Glutamatergic neuron (in vitro differentiated cells): ENCODE measurements around the gene EPC2. TPM values are rescaled to one million over a fixed set of nuclear protein-coding genes. Genes with fewer than 3 reads are reported as not detected.

Experiments used
- DNase-seq: peaks from one replicate; pipeline ENCODE4 v3.0.0; 2022
- H3K27ac Mint-ChIP-seq: one replicate; pipeline ENCODE4 v1.8.0; 2020; ENCODE audit warnings: mild to moderate bottlenecking, mixed read lengths, inconsistent platforms; ENCODE audit not compliant: unreplicated experiment
- H3K27me3 Mint-ChIP-seq: one replicate; pipeline ENCODE4 v1.8.0; 2020; ENCODE audit warnings: mild to moderate bottlenecking, moderate library complexity, mixed read lengths, inconsistent platforms; ENCODE audit not compliant: unreplicated experiment
- H3K36me3 Mint-ChIP-seq: one replicate; pipeline ENCODE4 v1.8.0; 2020; ENCODE audit warnings: mild to moderate bottlenecking, mixed read lengths, inconsistent platforms; ENCODE audit not compliant: unreplicated experiment
- H3K4me1 Mint-ChIP-seq: one replicate; pipeline ENCODE4 v1.8.0; 2020; ENCODE audit warnings: mild to moderate bottlenecking, low read depth, mixed read lengths, inconsistent platforms; ENCODE audit not compliant: unreplicated experiment
- H3K4me3 Mint-ChIP-seq: one replicate; pipeline ENCODE4 v1.8.0; 2020; ENCODE audit warnings: mild to moderate bottlenecking, mixed read lengths, inconsistent platforms; ENCODE audit not compliant: unreplicated experiment
- H3K9me3 Mint-ChIP-seq: one replicate; pipeline ENCODE4 v1.8.0; 2020; ENCODE audit warnings: mild to moderate bottlenecking, moderate library complexity, mixed read lengths, inconsistent platforms; ENCODE audit not compliant: unreplicated experiment
- total RNA-seq: library from RNA; stranded (reverse); fragmentation: NEBNext Ultra II Directional; extraction: Animal tissue kit (Norgen Biotek cat#: 25700); gene quantifications from one replicate; pipeline ENCODE4 v1.2.1, GENCODE V29; 2021; ENCODE audit not compliant: unreplicated experiment
- TF ChIP-seq, protein P1 (sequence below): fragments of 200-600 bp; sonication (generic); IDR thresholded peaks from one replicate; pipeline ENCODE4 v1.5.0; 2021; ENCODE audit not compliant: partially characterized antibody, unreplicated experiment

The EPC2 gene
- total RNA-seq, 1 donor from 2014 or later: 40.9 TPM

DNA sequence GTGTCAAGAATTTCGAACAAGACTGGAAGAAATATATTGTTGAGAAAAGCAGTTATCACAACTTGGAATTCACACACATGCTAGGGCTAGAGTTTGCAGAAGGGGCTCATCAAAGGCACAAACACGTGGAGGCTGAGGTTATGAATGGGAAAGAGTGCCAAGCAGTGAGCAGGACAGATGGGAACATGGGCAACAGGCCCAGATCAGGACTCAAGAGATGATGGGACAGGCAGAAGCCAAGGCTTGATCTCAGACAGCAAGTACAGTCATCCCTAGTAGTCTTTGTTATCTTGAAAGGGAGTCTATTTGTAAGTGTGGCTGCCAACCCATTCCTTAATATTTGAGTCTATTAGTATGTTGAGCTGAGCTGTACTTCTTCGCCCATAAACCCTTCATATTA, 22.2 kb upstream of the EPC2 start:
- peaks cover 2% of the 10 kb centered on the region for H3K9me3 Mint-ChIP-seq
- H3K4me3 Mint-ChIP-seq: no peak overlapping the region
- no peak for DNase-seq
- TF ChIP-seq, protein P1, sequence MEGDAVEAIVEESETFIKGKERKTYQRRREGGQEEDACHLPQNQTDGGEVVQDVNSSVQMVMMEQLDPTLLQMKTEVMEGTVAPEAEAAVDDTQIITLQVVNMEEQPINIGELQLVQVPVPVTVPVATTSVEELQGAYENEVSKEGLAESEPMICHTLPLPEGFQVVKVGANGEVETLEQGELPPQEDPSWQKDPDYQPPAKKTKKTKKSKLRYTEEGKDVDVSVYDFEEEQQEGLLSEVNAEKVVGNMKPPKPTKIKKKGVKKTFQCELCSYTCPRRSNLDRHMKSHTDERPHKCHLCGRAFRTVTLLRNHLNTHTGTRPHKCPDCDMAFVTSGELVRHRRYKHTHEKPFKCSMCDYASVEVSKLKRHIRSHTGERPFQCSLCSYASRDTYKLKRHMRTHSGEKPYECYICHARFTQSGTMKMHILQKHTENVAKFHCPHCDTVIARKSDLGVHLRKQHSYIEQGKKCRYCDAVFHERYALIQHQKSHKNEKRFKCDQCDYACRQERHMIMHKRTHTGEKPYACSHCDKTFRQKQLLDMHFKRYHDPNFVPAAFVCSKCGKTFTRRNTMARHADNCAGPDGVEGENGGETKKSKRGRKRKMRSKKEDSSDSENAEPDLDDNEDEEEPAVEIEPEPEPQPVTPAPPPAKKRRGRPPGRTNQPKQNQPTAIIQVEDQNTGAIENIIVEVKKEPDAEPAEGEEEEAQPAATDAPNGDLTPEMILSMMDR: no peak
- peaks cover 4% of the 10 kb centered on the region for H3K27me3 Mint-ChIP-seq
- peaks cover 3% of the 10 kb centered on the region for H3K4me1 Mint-ChIP-seq
- no peak overlapping the region for H3K27ac Mint-ChIP-seq
- H3K36me3 Mint-ChIP-seq: no peaks in the 10 kb centered on the region

DNA sequence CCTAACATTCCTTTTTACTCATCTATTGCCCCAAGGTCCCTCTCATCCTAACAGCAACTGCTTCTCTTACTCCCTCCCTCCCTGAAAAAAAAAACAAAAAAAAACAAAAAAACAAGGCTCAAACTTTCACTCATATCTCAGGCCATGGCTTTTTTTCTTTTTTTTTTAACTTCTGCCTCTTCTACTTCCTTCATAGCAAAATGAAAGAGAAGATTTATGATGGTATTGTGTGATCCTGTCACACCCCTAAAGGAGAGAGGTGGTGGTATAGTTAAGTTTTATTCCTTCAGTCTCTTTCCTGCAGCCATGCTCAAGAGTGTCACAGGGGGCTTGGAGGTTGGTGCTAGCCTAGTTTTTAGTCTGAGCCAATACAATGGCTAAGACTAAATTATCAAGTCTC, 21.5 kb upstream of the EPC2 start:
- H3K4me1 Mint-ChIP-seq: peaks cover 3% of the 10 kb centered on the region
- H3K4me3 Mint-ChIP-seq: no peak overlapping the region
- DNase-seq: no peak
- H3K27ac Mint-ChIP-seq: no peak overlapping the region
- peaks cover 2% of the 10 kb centered on the region for H3K9me3 Mint-ChIP-seq
- peaks cover 4% of the 10 kb centered on the region for H3K27me3 Mint-ChIP-seq
- H3K36me3 Mint-ChIP-seq: no peaks in the 10 kb centered on the region
- TF ChIP-seq, protein P1: no peak

DNA sequence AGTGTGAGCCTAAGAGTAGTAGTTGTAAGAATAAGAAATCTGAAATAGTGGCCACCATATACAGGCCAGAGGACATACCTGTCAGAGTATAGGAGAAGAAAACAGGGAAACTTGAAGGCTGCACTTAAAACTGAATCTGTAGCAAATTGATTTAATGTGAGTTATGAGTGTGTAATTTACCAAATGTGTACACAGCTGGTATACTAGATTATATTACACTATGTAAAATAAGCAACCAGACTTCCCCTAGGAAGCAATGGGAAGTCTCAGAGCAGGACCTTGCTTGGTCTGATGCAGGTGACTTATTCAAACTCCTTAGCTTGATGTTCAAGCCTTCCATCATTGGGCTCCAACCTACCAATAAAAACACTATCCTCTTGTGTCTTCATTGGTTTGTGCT, 17.3 kb upstream of the EPC2 start:
- peaks cover 2% of the 10 kb centered on the region for H3K27me3 Mint-ChIP-seq
- no peak overlapping the region for H3K27ac Mint-ChIP-seq
- H3K36me3 Mint-ChIP-seq: no peaks in the 10 kb centered on the region
- peaks cover 2% of the 10 kb centered on the region for H3K9me3 Mint-ChIP-seq
- TF ChIP-seq, protein P1: no peak
- H3K4me3 Mint-ChIP-seq: no peak overlapping the region
- DNase-seq: no peak
- H3K4me1 Mint-ChIP-seq: peaks cover 3% of the 10 kb centered on the region

DNA sequence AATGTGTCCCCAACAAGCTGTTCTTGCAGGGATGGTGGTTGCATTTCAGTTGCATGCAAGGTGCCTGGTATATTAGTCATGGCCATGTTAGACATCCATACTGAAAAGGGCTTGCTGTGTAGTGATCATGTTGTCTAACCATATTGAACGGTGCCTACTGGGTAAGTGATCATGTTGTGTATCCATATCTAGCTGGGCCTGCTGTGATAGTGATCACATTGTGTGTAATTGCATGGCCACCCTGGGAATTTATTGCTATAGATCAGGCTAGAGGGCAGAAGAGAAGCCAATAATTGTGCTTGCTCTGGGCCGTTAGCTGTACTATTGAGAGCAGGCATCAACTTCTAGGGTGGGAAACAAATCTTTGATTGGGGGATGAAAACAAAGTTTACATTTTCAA, 9.8 kb upstream of the EPC2 start:
- Mint-ChIP-seq H3K4me3 (no peak overlapping the region), H3K27ac (no peak overlapping the region), H3K4me1 (no peaks in the 10 kb centered on the region), H3K9me3 (no peaks in the 10 kb centered on the region), H3K36me3 (no peaks in the 10 kb centered on the region), H3K27me3 (no peaks in the 10 kb centered on the region)
- DNase-seq: no peak
- TF ChIP-seq, protein P1: no peak

DNA sequence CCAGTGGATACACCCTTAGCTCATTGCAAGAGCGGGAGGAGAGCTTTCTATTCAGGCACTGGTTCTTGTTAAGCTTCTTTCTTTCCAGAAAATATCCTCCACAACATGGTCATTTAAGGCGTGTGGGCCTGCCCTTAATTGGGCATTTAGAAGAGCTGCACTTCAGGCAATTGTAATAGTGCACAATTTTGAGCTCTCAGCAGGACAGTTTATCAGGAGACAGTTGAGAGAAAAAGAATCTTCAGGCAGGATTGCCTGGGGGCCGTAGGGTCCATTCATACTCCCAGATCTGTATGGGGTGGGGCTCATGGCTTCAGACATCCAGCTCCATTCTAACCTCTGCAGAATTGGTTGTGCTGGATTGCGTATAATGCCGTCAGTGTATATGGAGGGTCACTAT, 6.0 kb upstream of the EPC2 start:
- H3K27ac Mint-ChIP-seq: no peak overlapping the region
- H3K4me1 Mint-ChIP-seq: peaks cover 1% of the 10 kb centered on the region
- no peak overlapping the region for H3K4me3 Mint-ChIP-seq
- H3K27me3 Mint-ChIP-seq: peaks cover 2% of the 10 kb centered on the region
- no peaks in the 10 kb centered on the region for H3K36me3 Mint-ChIP-seq
- H3K9me3 Mint-ChIP-seq: no peaks in the 10 kb centered on the region
- TF ChIP-seq, protein P1: no peak
- no peak for DNase-seq
